ENCODE results near the gene FAM107A. TPM values are rescaled to one million over a fixed set of nuclear protein-coding genes. Genes with fewer than 3 reads are reported as not detected.

FAM107A gene
- polyA plus RNA-seq, 1 donor (not counting 4 experiments of a cell fraction or from before 2014, with no cell fraction given) = not detected

DNA sequence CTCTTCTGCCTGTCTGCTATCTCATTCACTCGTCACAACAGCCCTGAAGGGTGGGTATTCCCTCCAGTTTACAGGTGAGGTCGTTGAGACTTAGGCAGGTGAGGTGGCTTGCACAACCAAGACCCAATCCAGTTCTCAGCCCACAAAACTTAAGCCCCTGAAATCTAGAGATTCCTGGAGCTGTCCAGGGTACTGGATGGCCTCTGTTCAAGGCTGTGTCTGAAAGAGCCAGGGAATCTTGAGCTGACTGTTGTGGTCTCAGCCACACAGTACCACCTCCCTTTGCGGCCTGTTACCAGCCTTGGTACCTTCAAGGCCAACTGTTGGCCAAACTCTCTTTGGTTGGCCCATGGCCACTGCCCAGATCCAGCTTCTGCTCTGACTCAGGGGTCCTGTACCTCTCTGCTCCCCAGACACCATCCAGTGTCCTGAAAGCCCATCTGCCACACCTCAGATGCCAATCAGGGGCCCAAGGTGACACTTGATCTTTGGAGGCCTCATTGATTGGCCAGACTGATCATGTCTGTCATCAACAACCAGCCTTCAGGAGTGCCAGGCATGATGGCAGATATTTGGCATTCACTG lies 10.9 kb upstream of the FAM107A start:
- Histone ChIP-seq H3K9me3 (ENCODE audit: control insufficient read depth, low read depth, low read length) (no peaks in the 10 kb centered on the region), H3K79me2 (ENCODE audit: control insufficient read depth, insufficient read depth, low read length) (no peaks in the 10 kb centered on the region), H2AFZ (ENCODE audit: control insufficient read depth, low read length) (no peak overlapping the region), H3K4me1 (ENCODE audit: control insufficient read depth, extremely low read depth, insufficient read depth, low read length) (peaks cover 10% of the 10 kb centered on the region), H3K4me2 (ENCODE audit: control insufficient read depth, extremely low read depth, insufficient read depth, low read depth, low read length) (no peak overlapping the region), H3K36me3 (ENCODE audit: control insufficient read depth in 2 of 2, extremely low read depth in 1 of 2, insufficient read depth in 2 of 2, low read length in 2 of 2) (no peaks in the 10 kb centered on the region), H4K20me1 (ENCODE audit: control insufficient read depth, extremely low read depth, insufficient read depth, low read length) (no peaks in the 10 kb centered on the region), H3K27me3 (ENCODE audit: control insufficient read depth, extremely low read depth, insufficient read depth, low read length) (peaks cover 29% of the 10 kb centered on the region), H3K9ac (ENCODE audit: control insufficient read depth, extremely low read depth, insufficient read depth, low read length) (no peak overlapping the region), H3K27ac (ENCODE audit: control insufficient read depth, insufficient read depth, low read length) (no peak overlapping the region), H3K9me1 (ENCODE audit: control insufficient read depth, extremely low read depth, insufficient read depth, low read length) (no peaks in the 10 kb centered on the region), H3K4me3 (ENCODE audit: control insufficient read depth in 2 of 3, extremely low read depth in 1 of 3, insufficient read depth in 2 of 3, low read depth in 1 of 3, low read length in 3 of 3) (no peak overlapping the region)
- dilution Hi-C loops (cut with MboI; ENCODE audit: extremely low pct_ligation_motif_present, low sequenced_read_pairs) = no loop called here
- no peak for DNase-seq (ENCODE audit: low read depth, low spot score)
- TF ChIP-seq EZH2 (IDR thresholded peaks at IDR 0.05; ENCODE audit: low read length) = no peak
- TF ChIP-seq, protein P1, sequence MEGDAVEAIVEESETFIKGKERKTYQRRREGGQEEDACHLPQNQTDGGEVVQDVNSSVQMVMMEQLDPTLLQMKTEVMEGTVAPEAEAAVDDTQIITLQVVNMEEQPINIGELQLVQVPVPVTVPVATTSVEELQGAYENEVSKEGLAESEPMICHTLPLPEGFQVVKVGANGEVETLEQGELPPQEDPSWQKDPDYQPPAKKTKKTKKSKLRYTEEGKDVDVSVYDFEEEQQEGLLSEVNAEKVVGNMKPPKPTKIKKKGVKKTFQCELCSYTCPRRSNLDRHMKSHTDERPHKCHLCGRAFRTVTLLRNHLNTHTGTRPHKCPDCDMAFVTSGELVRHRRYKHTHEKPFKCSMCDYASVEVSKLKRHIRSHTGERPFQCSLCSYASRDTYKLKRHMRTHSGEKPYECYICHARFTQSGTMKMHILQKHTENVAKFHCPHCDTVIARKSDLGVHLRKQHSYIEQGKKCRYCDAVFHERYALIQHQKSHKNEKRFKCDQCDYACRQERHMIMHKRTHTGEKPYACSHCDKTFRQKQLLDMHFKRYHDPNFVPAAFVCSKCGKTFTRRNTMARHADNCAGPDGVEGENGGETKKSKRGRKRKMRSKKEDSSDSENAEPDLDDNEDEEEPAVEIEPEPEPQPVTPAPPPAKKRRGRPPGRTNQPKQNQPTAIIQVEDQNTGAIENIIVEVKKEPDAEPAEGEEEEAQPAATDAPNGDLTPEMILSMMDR (optimal IDR thresholded peaks at IDR 0.05 in 1 of 3, IDR thresholded peaks at IDR 0.05 in 1 of 3, conservative IDR thresholded peaks at IDR 0.05 in 1 of 3; ENCODE audit: extremely low read depth in 1 of 3, insufficient read depth in 2 of 3, low read length in 3 of 3) = no peak
- no peak for FAIRE-seq

GRCh38 chr3:58586776-58587192 lies 9.6 kb upstream of the FAM107A start:
- TF ChIP-seq, protein P1 (optimal IDR thresholded peaks at IDR 0.05 in 1 of 3, IDR thresholded peaks at IDR 0.05 in 1 of 3, conservative IDR thresholded peaks at IDR 0.05 in 1 of 3; ENCODE audit: extremely low read depth in 1 of 3, insufficient read depth in 2 of 3, low read length in 3 of 3) = no peak
- no peak for TF ChIP-seq EZH2 (IDR thresholded peaks at IDR 0.05; ENCODE audit: low read length)
- dilution Hi-C loops (cut with MboI; ENCODE audit: extremely low pct_ligation_motif_present, low sequenced_read_pairs) = no loop called here
- no peak for FAIRE-seq
- Histone ChIP-seq H4K20me1 (ENCODE audit: control insufficient read depth, extremely low read depth, insufficient read depth, low read length) (no peaks in the 10 kb centered on the region), H3K4me2 (ENCODE audit: control insufficient read depth, extremely low read depth, insufficient read depth, low read depth, low read length) (no peak overlapping the region), H3K27me3 (ENCODE audit: control insufficient read depth, extremely low read depth, insufficient read depth, low read length) (peaks cover 29% of the 10 kb centered on the region), H3K36me3 (ENCODE audit: control insufficient read depth in 2 of 2, extremely low read depth in 1 of 2, insufficient read depth in 2 of 2, low read length in 2 of 2) (no peaks in the 10 kb centered on the region), H3K4me1 (ENCODE audit: control insufficient read depth, extremely low read depth, insufficient read depth, low read length) (peaks cover 10% of the 10 kb centered on the region), H3K9me3 (ENCODE audit: control insufficient read depth, low read depth, low read length) (no peaks in the 10 kb centered on the region), H3K9ac (ENCODE audit: control insufficient read depth, extremely low read depth, insufficient read depth, low read length) (no peak overlapping the region), H2AFZ (ENCODE audit: control insufficient read depth, low read length) (no peak overlapping the region), H3K27ac (ENCODE audit: control insufficient read depth, insufficient read depth, low read length) (no peak overlapping the region), H3K9me1 (ENCODE audit: control insufficient read depth, extremely low read depth, insufficient read depth, low read length) (no peaks in the 10 kb centered on the region), H3K79me2 (ENCODE audit: control insufficient read depth, insufficient read depth, low read length) (no peaks in the 10 kb centered on the region), H3K4me3 (ENCODE audit: control insufficient read depth in 2 of 3, extremely low read depth in 1 of 3, insufficient read depth in 2 of 3, low read depth in 1 of 3, low read length in 3 of 3) (no peak overlapping the region)
- DNase-seq (ENCODE audit: low read depth, low spot score) = no peak
